Neural progenitor cell (in vitro differentiated cells): Measurements from ENCODE around the gene CCNE1. TPM values are rescaled to one million over a fixed set of nuclear protein-coding genes. Genes with fewer than 3 reads are reported as not detected.
"Not testable (repeated sequence)": the region's sequence is repeated elsewhere in the genome, so short reads cannot be mapped to it uniquely, and the experiment has no call there.

ENCODE experiments used
- DNase-seq: peaks from one replicate; pipeline ENCODE4 v3.0.0-alpha.2; 2016; ENCODE audit warnings: low spot score
- H2AFZ ChIP-seq: fragments of 200-600 bp; sonication (generic); replicated peaks from 2 replicates; pipeline ENCODE4 v1.6.1; 2016; ENCODE audit warnings: antibody characterized with exemption
- H3F3A ChIP-seq: fragments of 200-600 bp; sonication (generic); 2 replicates; pipeline ENCODE4 v1.6.1; 2016; ENCODE audit warnings: antibody characterized with exemption, low read depth
- H3K27ac ChIP-seq: fragments of 200-600 bp; sonication (generic); 2 replicates; pipeline ENCODE4 v1.5.1; 2016; ENCODE audit warnings: mild to moderate bottlenecking
- H3K27me3 ChIP-seq: fragments of 200-600 bp; sonication (generic); 2 replicates; pipeline ENCODE4 v1.6.1; 2016; ENCODE audit warnings: mild to moderate bottlenecking, moderate library complexity
- H3K36me3 ChIP-seq: fragments of 200-600 bp; sonication (generic); 2 replicates; pipeline ENCODE4 v1.5.1; 2016
- H3K4me1 ChIP-seq: fragments of 200-600 bp; sonication (generic); 2 replicates; pipeline ENCODE4 v1.6.1; 2016; ENCODE audit warnings: mixed run types
- H3K4me2 ChIP-seq: fragments of 200-600 bp; sonication (generic); 2 replicates; pipeline ENCODE4 v1.6.1; 2016
- H3K4me3 ChIP-seq: fragments of 200-600 bp; sonication (generic); 2 replicates; pipeline ENCODE4 v1.5.1; 2016
- H3K79me2 ChIP-seq: fragments of 200-600 bp; sonication (generic); 2 replicates; pipeline ENCODE4 v1.6.1; 2016; ENCODE audit warnings: low read depth
- H3K9ac ChIP-seq: fragments of 200-600 bp; sonication (generic); 2 replicates; pipeline ENCODE4 v1.6.1; 2016
- H3K9me3 ChIP-seq: fragments of 200-600 bp; sonication (generic); 2 replicates; pipeline ENCODE4 v1.5.1; 2016; ENCODE audit warnings: low read depth
- H4K20me1 ChIP-seq: fragments of 200-600 bp; sonication (generic); 2 replicates; pipeline ENCODE4 v1.6.1; 2016; ENCODE audit warnings: low read depth
- H3K27ac Mint-ChIP-seq: 3 replicates; pipeline ENCODE4 v1.8.0; 2021; ENCODE audit warnings: mixed read lengths
- H3K27me3 Mint-ChIP-seq: 2 replicates; pipeline ENCODE4 v1.8.0; 2022; ENCODE audit warnings: low read depth, mild to moderate bottlenecking, inconsistent platforms, moderate library complexity, mixed read lengths; ENCODE audit not compliant: insufficient read depth
- H3K36me3 Mint-ChIP-seq: 3 replicates; pipeline ENCODE4 v1.8.0; 2021; ENCODE audit warnings: mixed read lengths
- H3K4me1 Mint-ChIP-seq: 3 replicates; pipeline ENCODE4 v1.8.0; 2021; ENCODE audit warnings: mixed read lengths
- H3K4me3 Mint-ChIP-seq: 3 replicates; pipeline ENCODE4 v1.8.0; 2021; ENCODE audit warnings: mild to moderate bottlenecking, moderate library complexity, mixed read lengths
- H3K9me3 Mint-ChIP-seq: 3 replicates; pipeline ENCODE4 v1.8.0; 2020; ENCODE audit warnings: mixed read lengths
- EZH2 ChIP-seq: fragments of 200-600 bp; sonication (generic); IDR thresholded peaks from 2 replicates; pipeline ENCODE4 v1.6.1; 2017; ENCODE audit warnings: antibody characterized with exemption, mild to moderate bottlenecking, moderate library complexity
- EZH2phosphoT487 ChIP-seq: fragments of 200-600 bp; sonication (generic); IDR thresholded peaks from 2 replicates; pipeline ENCODE4 v1.6.1; 2017; ENCODE audit warnings: antibody characterized with exemption
- total RNA-seq: library from RNA; depleted of rRNA; stranded (reverse); fragments of >200 nt; gene quantifications from 2 replicates; pipeline ENCODE4 v1.2.3, GENCODE V29; 2015; ENCODE audit warnings: low replicate concordance
- TF ChIP-seq, protein P1 (sequence below): fragments of 200-600 bp; sonication (generic); IDR thresholded peaks from 2 replicates; pipeline ENCODE4 v1.5.1; 2017; ENCODE audit warnings: antibody characterized with exemption, mild to moderate bottlenecking

CCNE1 gene
- total RNA-seq, 1 donor from 2014 or later = 31.4 TPM

DNA sequence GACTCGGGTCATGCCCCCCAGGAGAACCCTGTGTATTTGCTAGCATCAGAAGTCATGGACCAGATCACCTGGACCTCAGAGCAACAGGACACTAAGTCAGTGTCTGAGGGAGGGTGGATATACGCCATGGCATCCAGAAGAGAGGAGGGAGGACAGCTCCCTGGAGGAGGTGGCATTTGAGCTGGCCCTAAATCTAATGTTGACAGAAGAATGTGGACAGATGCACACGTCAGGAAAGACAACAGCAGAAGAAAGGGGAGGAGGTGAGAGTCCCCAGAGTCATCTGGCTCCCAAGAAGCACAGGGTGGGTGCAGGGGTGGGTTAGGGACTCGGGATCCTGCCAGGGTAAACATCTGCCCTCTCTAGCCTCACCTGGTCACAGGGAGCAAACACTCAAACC is 24.5 kb upstream of the CCNE1 start:
- no peaks in the 10 kb centered on the region for H4K20me1 ChIP-seq
- DNase-seq = no peak
- no peaks in the 10 kb centered on the region for H3K27me3 ChIP-seq
- H3K9ac ChIP-seq = no peak overlapping the region
- H3K27me3 Mint-ChIP-seq = no peaks in the 10 kb centered on the region
- H3K4me3 ChIP-seq = no peak overlapping the region
- no peaks in the 10 kb centered on the region for H3K36me3 ChIP-seq
- H3F3A ChIP-seq = no peaks in the 10 kb centered on the region
- no peaks in the 10 kb centered on the region for H3K9me3 ChIP-seq
- H3K27ac ChIP-seq = no peak overlapping the region
- no peaks in the 10 kb centered on the region for H3K4me1 ChIP-seq
- H3K4me2 ChIP-seq = no peak overlapping the region
- H3K9me3 Mint-ChIP-seq = no peaks in the 10 kb centered on the region
- peak overlapping the region; percentile 85 for H3K27ac Mint-ChIP-seq
- no peak overlapping the region for H3K4me3 Mint-ChIP-seq
- no peaks in the 10 kb centered on the region for H3K79me2 ChIP-seq
- peaks cover 1% of the 10 kb centered on the region for H3K4me1 Mint-ChIP-seq
- TF ChIP-seq EZH2phosphoT487 (no peak), EZH2 (no peak)
- TF ChIP-seq, protein P1, sequence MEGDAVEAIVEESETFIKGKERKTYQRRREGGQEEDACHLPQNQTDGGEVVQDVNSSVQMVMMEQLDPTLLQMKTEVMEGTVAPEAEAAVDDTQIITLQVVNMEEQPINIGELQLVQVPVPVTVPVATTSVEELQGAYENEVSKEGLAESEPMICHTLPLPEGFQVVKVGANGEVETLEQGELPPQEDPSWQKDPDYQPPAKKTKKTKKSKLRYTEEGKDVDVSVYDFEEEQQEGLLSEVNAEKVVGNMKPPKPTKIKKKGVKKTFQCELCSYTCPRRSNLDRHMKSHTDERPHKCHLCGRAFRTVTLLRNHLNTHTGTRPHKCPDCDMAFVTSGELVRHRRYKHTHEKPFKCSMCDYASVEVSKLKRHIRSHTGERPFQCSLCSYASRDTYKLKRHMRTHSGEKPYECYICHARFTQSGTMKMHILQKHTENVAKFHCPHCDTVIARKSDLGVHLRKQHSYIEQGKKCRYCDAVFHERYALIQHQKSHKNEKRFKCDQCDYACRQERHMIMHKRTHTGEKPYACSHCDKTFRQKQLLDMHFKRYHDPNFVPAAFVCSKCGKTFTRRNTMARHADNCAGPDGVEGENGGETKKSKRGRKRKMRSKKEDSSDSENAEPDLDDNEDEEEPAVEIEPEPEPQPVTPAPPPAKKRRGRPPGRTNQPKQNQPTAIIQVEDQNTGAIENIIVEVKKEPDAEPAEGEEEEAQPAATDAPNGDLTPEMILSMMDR = no peak
- no peak overlapping the region for H2AFZ ChIP-seq
- H3K36me3 Mint-ChIP-seq = no peaks in the 10 kb centered on the region

DNA sequence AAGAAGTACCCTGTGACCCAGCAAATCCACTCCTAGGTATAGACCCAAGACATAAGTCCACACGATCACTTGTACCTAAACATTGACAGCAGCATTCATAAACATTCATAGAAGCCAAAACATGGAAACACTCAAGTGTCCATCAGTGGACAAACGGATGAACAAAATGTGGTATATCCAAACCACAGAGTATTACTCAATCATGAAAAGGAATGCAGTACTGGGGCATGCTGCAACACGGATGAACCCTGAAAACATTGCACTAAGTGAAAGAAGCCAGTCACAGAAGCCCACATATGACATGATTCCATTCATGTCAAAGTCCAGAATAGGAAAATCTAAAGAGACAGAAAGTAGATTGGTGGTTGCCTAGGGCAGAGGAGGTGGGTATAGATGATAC is 22.8 kb upstream of the CCNE1 start:
- Mint-ChIP-seq H3K27me3 (no peaks in the 10 kb centered on the region), H3K9me3 (no peaks in the 10 kb centered on the region), H3K36me3 (no peaks in the 10 kb centered on the region), H3K4me3 (no peak overlapping the region), H3K4me1 (peaks cover 2% of the 10 kb centered on the region), H3K27ac (no peak overlapping the region)
- H3F3A ChIP-seq = no peaks in the 10 kb centered on the region
- no peak overlapping the region for H2AFZ ChIP-seq
- H3K4me3 ChIP-seq = no peak overlapping the region
- no peak overlapping the region for H3K4me2 ChIP-seq
- H3K27ac ChIP-seq = no peak overlapping the region
- H3K9me3 ChIP-seq = no peaks in the 10 kb centered on the region
- H3K27me3 ChIP-seq = no peaks in the 10 kb centered on the region
- no peak for TF ChIP-seq EZH2
- TF ChIP-seq, protein P1 = no peak
- no peak for TF ChIP-seq EZH2phosphoT487
- H3K4me1 ChIP-seq = no peaks in the 10 kb centered on the region
- H3K79me2 ChIP-seq = no peaks in the 10 kb centered on the region
- no peak for DNase-seq
- H3K36me3 ChIP-seq = no peaks in the 10 kb centered on the region
- no peak overlapping the region for H3K9ac ChIP-seq
- no peaks in the 10 kb centered on the region for H4K20me1 ChIP-seq

DNA sequence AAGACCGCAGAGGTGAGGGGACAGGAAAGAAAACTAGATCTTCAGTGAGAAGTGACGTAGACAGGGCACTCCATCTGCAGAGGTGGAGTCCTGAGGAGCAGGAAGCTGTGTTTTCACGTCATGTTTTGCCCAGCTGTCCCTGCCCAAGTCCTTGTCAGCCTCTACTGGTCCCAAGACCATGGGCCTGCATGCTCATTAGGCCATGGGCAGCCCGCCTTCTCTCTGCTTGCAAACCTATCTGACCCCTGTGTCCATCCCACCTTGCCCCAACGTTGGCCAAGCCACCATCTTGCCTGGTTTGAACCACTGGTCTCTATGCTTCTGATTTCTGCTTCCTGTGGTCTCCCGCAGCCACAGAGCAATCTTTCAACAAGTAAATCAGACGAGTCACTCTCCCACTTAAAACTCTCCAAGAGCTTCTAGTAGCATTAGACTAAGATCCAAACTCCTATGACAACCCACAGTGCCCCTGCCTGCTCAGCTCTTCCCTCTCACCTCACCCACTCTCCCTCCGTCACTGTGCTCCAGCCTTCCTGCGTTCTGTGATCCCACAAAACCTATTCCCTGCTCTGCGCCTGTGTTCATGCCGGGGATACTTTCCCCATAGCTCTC is 18.6 kb upstream of the CCNE1 start:
- TF ChIP-seq EZH2phosphoT487 (no peak), EZH2 (no peak)
- TF ChIP-seq, protein P1 = no peak
- H3K4me2 ChIP-seq = no peak overlapping the region
- no peak overlapping the region for H3K9ac ChIP-seq
- Mint-ChIP-seq H3K27ac (no peak overlapping the region), H3K4me1 (peaks cover 2% of the 10 kb centered on the region), H3K4me3 (peak overlapping the region; percentile 13), H3K36me3 (no peaks in the 10 kb centered on the region), H3K9me3 (no peaks in the 10 kb centered on the region), H3K27me3 (no peaks in the 10 kb centered on the region)
- no peak overlapping the region for H3K27ac ChIP-seq
- no peaks in the 10 kb centered on the region for H3K79me2 ChIP-seq
- no peaks in the 10 kb centered on the region for H4K20me1 ChIP-seq
- H3K27me3 ChIP-seq = no peaks in the 10 kb centered on the region
- no peak overlapping the region for H3K4me3 ChIP-seq
- H3F3A ChIP-seq = no peaks in the 10 kb centered on the region
- no peak for DNase-seq
- no peaks in the 10 kb centered on the region for H3K36me3 ChIP-seq
- H2AFZ ChIP-seq = no peak overlapping the region
- no peaks in the 10 kb centered on the region for H3K9me3 ChIP-seq
- no peaks in the 10 kb centered on the region for H3K4me1 ChIP-seq

DNA sequence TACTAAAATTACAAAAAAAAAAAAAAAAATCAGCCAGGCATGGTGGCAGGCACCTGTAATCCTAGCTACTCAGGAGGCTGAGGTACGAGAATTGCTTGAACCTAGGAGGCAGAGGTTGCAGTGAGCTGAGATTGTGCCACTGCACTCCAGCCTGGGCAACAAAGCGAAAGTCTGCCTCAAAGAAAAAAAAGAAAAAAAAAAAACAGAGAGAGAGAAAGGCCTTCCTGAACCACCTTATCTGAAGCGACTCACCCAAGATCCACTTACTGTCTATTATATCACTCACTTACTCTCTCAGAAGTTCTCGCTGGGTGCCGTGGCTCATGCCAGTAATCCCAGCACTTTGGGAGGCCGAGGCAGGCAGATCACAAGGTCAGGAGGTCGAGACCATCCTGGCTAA is 17.3 kb upstream of the CCNE1 start:
- H3K9me3 Mint-ChIP-seq, H3K27ac Mint-ChIP-seq, H3F3A ChIP-seq: not testable (repeated sequence)

More for the DNA sequence above, 17.3 kb upstream of the CCNE1 start:
- not testable (repeated sequence) for H3K79me2 ChIP-seq, H3K27me3 Mint-ChIP-seq, H3K4me3 ChIP-seq, H3K4me1 Mint-ChIP-seq, H3K4me2 ChIP-seq, H3K4me3 Mint-ChIP-seq, H3K9ac ChIP-seq, H4K20me1 ChIP-seq, H3K27ac ChIP-seq, H2AFZ ChIP-seq, H3K4me1 ChIP-seq, DNase-seq, H3K36me3 ChIP-seq, H3K9me3 ChIP-seq, H3K27me3 ChIP-seq, H3K36me3 Mint-ChIP-seq
